Cardiac fibroblast (primary cell): ENCODE data around the gene ZNF235.
"Not testable (repeated sequence)": the region's sequence is repeated elsewhere in the genome, so short reads cannot be mapped to it uniquely, and the experiment has no call there.

ENCODE experiments used
- DNase-seq, 2 donors: peaks; one replicate each; pipeline versions ENCODE4 v3.0.0 to v3.0.0-alpha.2; 2010; ENCODE audit warnings: low read depth in 2 of 2
- H3K4me3 ChIP-seq, 2 donors: replicated peaks in 1 of 2; 1 replicate in 1 of 2; 2 replicates in 1 of 2; pipeline ENCODE4 v1.5.1; 2011; ENCODE audit warnings: low read depth in 2 of 2, low read length in 2 of 2, mild to moderate bottlenecking in 2 of 2, moderate library complexity in 1 of 2
- TF ChIP-seq, protein P1 (sequence below): IDR thresholded peaks from one replicate; pipeline ENCODE4 v1.5.1; 2011; ENCODE audit warnings: low read depth, mild to moderate bottlenecking, low read length, inconsistent platforms

Gene ZNF235

DNA sequence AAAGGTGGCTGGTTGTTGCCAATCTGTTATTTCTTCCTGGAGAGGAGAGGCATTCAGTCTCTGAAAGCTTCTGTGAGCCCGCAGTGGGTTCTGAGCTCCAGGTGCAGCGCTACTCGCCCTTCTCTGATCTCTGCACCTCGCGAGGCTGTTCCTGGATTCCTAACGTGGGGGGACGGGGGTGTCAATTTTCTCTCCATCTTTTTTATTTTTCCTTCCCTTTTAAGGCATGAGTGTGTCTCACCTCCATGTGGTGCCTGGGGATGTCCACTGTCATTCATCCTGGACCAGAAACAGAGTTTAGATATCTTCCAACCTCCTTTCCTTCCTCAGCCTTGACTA is 44.5 kb downstream of the ZNF235 start:
- peak overlapping the region; percentile 48 to 57 for H3K4me3 ChIP-seq
- TF ChIP-seq, protein P1, sequence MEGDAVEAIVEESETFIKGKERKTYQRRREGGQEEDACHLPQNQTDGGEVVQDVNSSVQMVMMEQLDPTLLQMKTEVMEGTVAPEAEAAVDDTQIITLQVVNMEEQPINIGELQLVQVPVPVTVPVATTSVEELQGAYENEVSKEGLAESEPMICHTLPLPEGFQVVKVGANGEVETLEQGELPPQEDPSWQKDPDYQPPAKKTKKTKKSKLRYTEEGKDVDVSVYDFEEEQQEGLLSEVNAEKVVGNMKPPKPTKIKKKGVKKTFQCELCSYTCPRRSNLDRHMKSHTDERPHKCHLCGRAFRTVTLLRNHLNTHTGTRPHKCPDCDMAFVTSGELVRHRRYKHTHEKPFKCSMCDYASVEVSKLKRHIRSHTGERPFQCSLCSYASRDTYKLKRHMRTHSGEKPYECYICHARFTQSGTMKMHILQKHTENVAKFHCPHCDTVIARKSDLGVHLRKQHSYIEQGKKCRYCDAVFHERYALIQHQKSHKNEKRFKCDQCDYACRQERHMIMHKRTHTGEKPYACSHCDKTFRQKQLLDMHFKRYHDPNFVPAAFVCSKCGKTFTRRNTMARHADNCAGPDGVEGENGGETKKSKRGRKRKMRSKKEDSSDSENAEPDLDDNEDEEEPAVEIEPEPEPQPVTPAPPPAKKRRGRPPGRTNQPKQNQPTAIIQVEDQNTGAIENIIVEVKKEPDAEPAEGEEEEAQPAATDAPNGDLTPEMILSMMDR: no peak
- DNase-seq: no peak

DNA sequence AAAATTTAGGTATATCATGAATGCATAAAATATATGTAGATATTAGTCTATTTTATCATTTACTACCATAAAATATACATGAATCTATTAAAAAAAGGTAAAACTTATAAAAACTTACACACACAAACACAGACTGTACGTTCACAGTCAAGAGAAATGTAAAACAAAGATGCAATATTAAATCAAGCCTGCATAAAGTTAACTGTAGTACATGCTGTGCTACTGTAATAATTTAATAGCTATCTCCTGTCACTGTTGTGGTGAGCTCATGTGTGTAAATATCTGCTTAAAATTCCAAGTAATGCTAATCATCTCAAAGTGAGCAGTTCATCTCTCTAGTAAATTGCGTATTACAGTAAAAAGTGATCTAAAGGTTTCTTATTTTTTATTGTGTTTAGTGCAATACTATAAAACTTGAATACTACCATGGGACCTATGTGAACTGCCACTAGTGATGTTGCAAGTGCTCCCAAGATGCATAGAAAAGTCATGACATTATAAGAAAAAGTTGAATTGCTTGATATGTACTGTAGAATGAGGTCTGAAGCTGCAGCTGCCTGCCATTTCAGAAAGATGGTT is 45.9 kb downstream of the ZNF235 start:
- DNase-seq: no peak
- H3K4me3 ChIP-seq: no peak overlapping the region
- TF ChIP-seq, protein P1: no peak

DNA sequence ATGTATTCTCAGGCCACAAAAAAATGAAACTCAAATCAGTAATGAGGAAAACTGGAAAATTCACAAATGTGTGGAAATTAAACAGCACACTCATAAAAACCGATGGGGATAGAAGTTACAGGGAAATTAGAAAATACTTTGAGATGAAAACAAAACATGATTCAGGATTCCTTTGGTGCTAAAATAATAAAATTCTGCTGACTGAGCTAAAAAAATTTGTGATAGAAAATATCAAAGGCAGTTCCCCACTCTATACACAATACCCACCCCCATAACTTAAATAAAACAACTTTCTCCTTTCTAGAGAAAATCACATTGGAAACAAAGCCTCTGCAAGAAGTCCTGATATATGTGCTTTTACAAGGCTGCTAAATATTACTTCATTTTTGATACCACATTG is 46.7 kb downstream of the ZNF235 start:
- H3K4me3 ChIP-seq: no peak overlapping the region
- no peak for DNase-seq
- TF ChIP-seq, protein P1: no peak

DNA sequence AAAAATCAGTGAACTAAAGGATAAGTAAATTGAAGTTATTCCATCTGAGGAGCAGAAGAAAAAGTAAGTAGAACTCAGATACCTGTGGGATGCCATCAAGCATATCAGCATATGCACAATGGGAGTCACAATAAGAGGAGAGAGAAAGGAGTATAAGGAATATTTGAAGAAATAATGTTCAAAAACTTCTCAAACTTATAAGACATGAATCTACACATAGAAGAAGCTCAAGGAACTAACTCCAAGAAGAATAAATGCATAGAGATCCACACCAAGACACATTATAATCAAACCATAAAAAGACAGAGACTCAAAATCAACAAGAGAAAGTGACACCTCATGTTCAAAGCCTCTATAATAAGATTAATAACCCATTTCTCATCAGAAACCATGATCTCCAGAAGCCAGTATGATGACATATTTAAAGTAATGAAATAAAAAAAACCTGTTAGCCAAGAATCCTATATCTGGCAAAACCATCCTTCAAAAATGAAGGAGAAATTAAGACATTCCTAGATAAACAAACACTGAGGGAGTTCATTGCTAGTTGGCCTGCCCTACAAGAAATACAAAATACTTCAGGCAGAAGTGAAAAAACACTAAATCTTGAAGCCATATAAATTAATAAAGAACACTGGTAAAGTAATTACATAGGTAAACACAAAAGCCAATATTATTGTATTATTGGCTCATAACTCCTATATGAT is 49.0 kb downstream of the ZNF235 start:
- DNase-seq: no peak
- TF ChIP-seq, protein P1: no peak
- H3K4me3 ChIP-seq: no peak overlapping the region

DNA sequence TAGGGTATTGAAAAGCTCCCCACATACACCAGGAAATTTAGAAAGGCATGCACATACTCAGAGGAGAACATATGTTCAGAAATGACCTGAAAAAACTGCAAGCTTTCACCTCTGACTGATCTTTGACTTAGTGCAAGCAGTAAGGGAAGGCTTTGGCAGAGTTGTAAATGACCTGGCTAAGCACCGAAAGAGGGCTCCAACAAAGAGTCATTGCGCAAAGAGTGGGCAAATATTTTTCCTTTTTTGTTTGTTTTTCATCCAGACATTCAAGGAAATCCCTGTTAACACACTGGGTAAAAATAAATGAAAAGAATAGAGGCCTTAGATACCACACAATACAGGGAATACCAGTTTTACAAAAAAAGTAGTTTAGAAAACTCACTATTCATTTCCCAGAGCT is 50.3 kb downstream of the ZNF235 start:
- TF ChIP-seq, protein P1: no peak
- no peak for DNase-seq
- H3K4me3 ChIP-seq: no peak overlapping the region

DNA sequence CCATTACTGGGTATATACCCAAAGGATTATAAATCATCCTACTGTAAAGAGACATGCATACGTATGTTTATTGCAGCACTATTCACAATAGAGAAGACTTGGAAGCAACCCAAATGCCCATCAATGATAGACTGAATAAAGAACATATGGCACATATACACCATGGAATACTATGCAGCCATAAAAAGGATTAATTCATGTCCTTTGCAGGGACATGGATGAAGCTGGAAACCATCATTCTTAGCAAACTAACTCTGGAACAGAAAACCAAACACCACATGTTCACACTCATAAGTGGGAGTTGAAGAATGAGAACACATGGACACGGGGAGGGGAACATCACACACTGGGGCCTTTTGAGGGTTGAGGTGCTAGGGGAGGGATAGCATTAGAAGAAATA is 51.4 kb downstream of the ZNF235 start:
- not testable (repeated sequence) for DNase-seq, H3K4me3 ChIP-seq

DNA sequence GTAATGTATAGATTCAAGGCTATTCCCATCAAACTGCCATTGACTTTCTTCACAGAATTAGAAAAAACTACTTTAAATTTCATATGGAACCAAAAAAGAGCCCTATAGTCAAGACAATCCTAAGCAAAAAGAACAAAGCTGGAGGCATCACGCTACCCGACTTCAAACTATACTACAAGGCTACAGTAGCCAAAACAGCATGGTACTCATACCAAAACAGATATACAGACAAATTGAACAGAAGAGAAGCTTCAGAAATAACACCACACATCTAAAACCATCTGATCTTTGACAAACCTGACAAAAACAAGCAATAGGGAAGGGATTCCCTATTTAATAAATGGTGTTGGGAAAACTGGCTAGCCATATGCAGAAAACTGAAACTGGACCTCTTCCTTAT is 52.5 kb downstream of the ZNF235 start:
- H3K4me3 ChIP-seq, DNase-seq: not testable (repeated sequence)

DNA sequence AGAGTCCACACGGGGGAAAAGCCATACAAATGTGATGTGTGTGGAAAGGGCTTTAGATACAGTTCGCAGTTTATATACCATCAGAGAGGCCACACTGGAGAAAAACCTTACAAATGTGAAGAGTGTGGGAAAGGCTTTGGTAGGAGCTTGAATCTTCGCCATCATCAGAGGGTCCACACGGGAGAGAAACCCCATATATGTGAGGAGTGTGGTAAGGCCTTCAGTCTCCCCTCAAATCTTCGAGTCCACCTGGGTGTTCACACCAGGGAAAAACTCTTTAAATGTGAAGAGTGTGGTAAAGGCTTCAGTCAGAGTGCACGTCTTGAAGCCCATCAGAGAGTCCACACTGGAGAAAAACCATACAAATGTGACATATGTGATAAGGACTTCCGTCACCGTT is 68.4 kb downstream of the ZNF235 start:
- no peak for DNase-seq
- no peak overlapping the region for H3K4me3 ChIP-seq
- TF ChIP-seq, protein P1: no peak
